ENCODE results near the gene PDCL3.

- TF ChIP-seq CTCF (IDR thresholded peaks at IDR 0.05; ENCODE audit: borderline replicate concordance, extremely low read depth, low read length, poor library complexity, severe bottlenecking) (no peak), EZH2 (IDR thresholded peaks at IDR 0.05; ENCODE audit: borderline replicate concordance, low read depth, low read length, severe bottlenecking) (no peak)
These were observed 61.7 kb downstream of the PDCL3 start for GRCh38 chr2:100624536-100624935.

All from DND-41 (cell line).